AG04450 (cell line): ENCODE measurements around the gene C10orf120. TPM values are rescaled to one million over a fixed set of nuclear protein-coding genes. Genes with fewer than 3 reads are reported as not detected.

ENCODE experiments used
- CTCF ChIA-PET: fragments of 300-600, 350-600 bp; formaldehyde crosslinking; extraction: SDS; loops from one replicate; lab custom pipeline; 2022; ENCODE audit warnings: antibody characterized with exemption, inconsistent platforms; lab: Charles Lee
- POLR2A ChIA-PET: fragments of 350-600 bp; formaldehyde crosslinking; extraction: SDS; loops from one replicate; lab custom pipeline; 2021; ENCODE audit warnings: antibody characterized with exemption, inconsistent platforms; lab: Yijun Ruan, JAX
- DNase-seq: peaks from one replicate; pipeline ENCODE4 v3.0.0-alpha.2; 2011; ENCODE audit warnings: low read depth, low spot score
- H3K27ac ChIP-seq: one replicate; pipeline ENCODE4 v1.5.1; 2012; ENCODE audit warnings: low read depth, low read length, control low read depth
- H3K27me3 ChIP-seq: one replicate; pipeline ENCODE4 v1.6.0; 2012; ENCODE audit warnings: low read length; ENCODE audit not compliant: control insufficient read depth, insufficient read depth
- H3K4me3 ChIP-seq: 2 replicates; pipeline ENCODE4 v1.5.1; 2011; ENCODE audit warnings: mild to moderate bottlenecking, low read depth, low read length, control low read depth
- H3K9me3 ChIP-seq: 2 replicates; pipeline ENCODE4 v1.5.1; 2012; ENCODE audit warnings: low read length; ENCODE audit not compliant: control insufficient read depth, insufficient read depth
- polyA plus RNA-seq: library from polyadenylated mRNA; depleted of rRNA; stranded (reverse); fragments of >200 nt; gene quantifications from 2 replicates; pipeline ENCODE4 v1.2.3, GENCODE V29; 2011
- TF ChIP-seq, protein P1 (sequence below): IDR thresholded peaks from 2 replicates; pipeline ENCODE4 v1.5.1; 2011; ENCODE audit warnings: low read depth, low read length, control low read depth, inconsistent platforms

Gene C10orf120
- polyA plus RNA-seq, 1 experiment, result not detected

- no peak overlapping the region for H3K27ac ChIP-seq
- peaks cover 2% of the 10 kb centered on the region for H3K27me3 ChIP-seq
- ChIA-PET CTCF (interaction anchor here (0.6 to 1.5 kb wide), 2 partner anchors 408 to 1113 kb away, joined by 3 to 4 read pairs; no protein-coding TSS in a partner anchor), POLR2A (no interaction called here)
- no peak for DNase-seq
- TF ChIP-seq, protein P1, sequence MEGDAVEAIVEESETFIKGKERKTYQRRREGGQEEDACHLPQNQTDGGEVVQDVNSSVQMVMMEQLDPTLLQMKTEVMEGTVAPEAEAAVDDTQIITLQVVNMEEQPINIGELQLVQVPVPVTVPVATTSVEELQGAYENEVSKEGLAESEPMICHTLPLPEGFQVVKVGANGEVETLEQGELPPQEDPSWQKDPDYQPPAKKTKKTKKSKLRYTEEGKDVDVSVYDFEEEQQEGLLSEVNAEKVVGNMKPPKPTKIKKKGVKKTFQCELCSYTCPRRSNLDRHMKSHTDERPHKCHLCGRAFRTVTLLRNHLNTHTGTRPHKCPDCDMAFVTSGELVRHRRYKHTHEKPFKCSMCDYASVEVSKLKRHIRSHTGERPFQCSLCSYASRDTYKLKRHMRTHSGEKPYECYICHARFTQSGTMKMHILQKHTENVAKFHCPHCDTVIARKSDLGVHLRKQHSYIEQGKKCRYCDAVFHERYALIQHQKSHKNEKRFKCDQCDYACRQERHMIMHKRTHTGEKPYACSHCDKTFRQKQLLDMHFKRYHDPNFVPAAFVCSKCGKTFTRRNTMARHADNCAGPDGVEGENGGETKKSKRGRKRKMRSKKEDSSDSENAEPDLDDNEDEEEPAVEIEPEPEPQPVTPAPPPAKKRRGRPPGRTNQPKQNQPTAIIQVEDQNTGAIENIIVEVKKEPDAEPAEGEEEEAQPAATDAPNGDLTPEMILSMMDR, result no peak
- H3K4me3 ChIP-seq, result no peak overlapping the region
- H3K9me3 ChIP-seq, result no peaks in the 10 kb centered on the region
Measured at GRCh38 chr10:122706947-122707346, 7.3 kb upstream of the C10orf120 start.

- peaks cover 2% of the 10 kb centered on the region for H3K27me3 ChIP-seq
- no peak overlapping the region for H3K27ac ChIP-seq
- CTCF ChIA-PET, result interaction anchor here (0.6 to 1.5 kb wide), 2 partner anchors 407 to 1114 kb away, joined by 3 to 4 read pairs; no protein-coding TSS in a partner anchor
- TF ChIP-seq, protein P1, result no peak
- no peaks in the 10 kb centered on the region for H3K9me3 ChIP-seq
- H3K4me3 ChIP-seq, result no peak overlapping the region
- POLR2A ChIA-PET, result no interaction called here
- no peak for DNase-seq
Measured at GRCh38 chr10:122706467-122706866, 6.8 kb upstream of the C10orf120 start.

DNA sequence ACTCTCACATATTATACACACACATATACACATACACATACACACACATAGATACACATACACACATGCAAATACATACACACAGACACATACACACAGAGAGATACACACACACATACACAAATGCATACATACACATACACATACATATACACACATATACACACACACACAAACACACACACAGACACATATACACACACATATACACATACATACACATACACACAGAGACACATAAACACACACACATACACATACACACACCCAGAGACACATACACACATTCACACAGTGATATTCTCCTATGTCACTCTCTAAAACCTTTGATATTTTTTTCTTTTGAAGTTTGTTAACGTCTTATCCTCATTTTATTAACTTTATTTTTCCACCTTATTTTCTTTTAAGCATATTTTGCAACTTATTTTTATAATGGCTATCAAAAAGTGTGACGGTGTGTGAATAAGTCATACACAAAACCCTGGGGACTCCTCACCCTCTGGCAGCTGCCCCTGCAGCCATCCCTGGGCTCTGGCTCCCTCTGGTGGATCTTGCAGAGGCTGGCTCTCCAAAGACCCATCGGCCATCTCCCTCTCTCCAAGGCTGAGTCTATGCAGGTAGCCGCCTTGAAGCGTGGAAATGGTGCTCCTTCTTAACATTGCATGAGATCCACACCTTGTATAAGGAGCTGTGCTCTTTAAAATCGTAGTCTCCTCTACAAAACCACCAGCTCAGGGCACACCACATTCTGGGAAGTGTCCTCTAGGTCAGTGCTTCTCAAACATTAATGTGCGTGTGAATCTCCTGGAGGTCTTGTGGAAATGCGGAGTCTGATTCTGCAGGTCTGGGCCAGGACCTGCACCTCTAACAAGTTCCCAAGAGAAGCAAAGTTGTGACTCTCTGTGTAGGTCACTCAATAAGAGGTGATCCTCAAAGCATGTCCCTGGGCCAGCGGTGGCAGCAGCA, 4.1 kb upstream of the C10orf120 start:
- ChIA-PET POLR2A (no interaction called here), CTCF (interaction anchor here (0.6 to 1.6 kb wide), 4 partner anchors 10 to 405 kb away, joined by 3 to 6 read pairs (median 4); no protein-coding TSS in a partner anchor)
- H3K27ac ChIP-seq, result no peak overlapping the region
- H3K27me3 ChIP-seq, result peaks cover 2% of the 10 kb centered on the region
- no peak overlapping the region for H3K4me3 ChIP-seq
- TF ChIP-seq, protein P1, result peak; percentile 87
- H3K9me3 ChIP-seq, result no peaks in the 10 kb centered on the region
- no peak for DNase-seq

DNA sequence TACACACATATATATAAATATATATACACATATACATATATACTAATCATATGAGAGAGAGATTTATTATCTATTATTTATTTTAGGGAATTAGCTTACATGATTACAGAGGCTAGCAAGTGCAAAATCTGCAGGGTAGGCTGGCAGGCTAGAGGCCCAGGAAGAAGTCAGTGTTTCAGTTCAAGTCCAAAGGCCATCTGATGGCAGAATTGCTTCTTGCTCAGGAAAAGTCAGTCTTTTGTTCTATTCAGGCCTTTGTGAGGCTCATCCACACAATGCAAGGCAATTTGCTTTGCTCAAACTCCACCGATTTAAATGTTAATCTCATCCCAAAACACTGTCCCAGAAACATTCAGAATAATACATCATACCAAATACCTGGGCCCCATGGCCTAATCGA, 2.6 kb upstream of the C10orf120 start:
- TF ChIP-seq, protein P1, result no peak
- CTCF ChIA-PET, result no interaction called here
- POLR2A ChIA-PET, result no interaction called here
- peaks cover 2% of the 10 kb centered on the region for H3K27me3 ChIP-seq
- H3K4me3 ChIP-seq, result no peak overlapping the region
- H3K9me3 ChIP-seq, result no peaks in the 10 kb centered on the region
- DNase-seq, result no peak
- H3K27ac ChIP-seq, result no peak overlapping the region

GRCh38 chr10:122701652-122702051, 2.0 kb upstream of the C10orf120 start:
- Histone ChIP-seq H3K27ac (no peak overlapping the region), H3K9me3 (no peaks in the 10 kb centered on the region), H3K27me3 (peaks cover 2% of the 10 kb centered on the region), H3K4me3 (no peak overlapping the region)
- POLR2A ChIA-PET, result no interaction called here
- TF ChIP-seq, protein P1, result no peak
- CTCF ChIA-PET, result no interaction called here
- DNase-seq, result no peak
